Effector memory CD8-positive, alpha-beta T cell (primary cell): ENCODE measurements around the gene ITGAV.

Experiments used
- ATAC-seq: fragments of 150-1000 bp; cut with Tn5 transposase; replicated peaks from 2 replicates; pipeline ENCODE4 v1.10.0; 2021; ENCODE audit warnings: mild to moderate bottlenecking, moderate library complexity
- DNase-seq, 3 experiments: peaks; one replicate each; pipeline ENCODE4 v3.0.0; 2021
- H3K27ac Mint-ChIP-seq, 2 donors: one replicate each; pipeline ENCODE4 v1.8.0; 2022; ENCODE audit warnings: mild to moderate bottlenecking in 2 of 2, mixed read lengths in 2 of 2, moderate library complexity in 2 of 2
- H3K27me3 Mint-ChIP-seq, 2 donors: one replicate each; pipeline ENCODE4 v1.8.0; 2022; ENCODE audit warnings: mixed read lengths in 2 of 2
- H3K36me3 Mint-ChIP-seq: one replicate; pipeline ENCODE4 v1.8.0; 2022; ENCODE audit warnings: mild to moderate bottlenecking, moderate library complexity, mixed read lengths; ENCODE audit not compliant: insufficient read depth
- H3K4me1 Mint-ChIP-seq, 2 donors: one replicate each; pipeline ENCODE4 v1.8.0; 2022; ENCODE audit warnings: low read depth in 2 of 2, mixed read lengths in 2 of 2
- H3K4me3 Mint-ChIP-seq, 2 donors: one replicate each; pipeline ENCODE4 v1.8.0; 2022; ENCODE audit warnings: mild to moderate bottlenecking in 2 of 2, mixed read lengths in 2 of 2, moderate library complexity in 2 of 2
- H3K9me3 Mint-ChIP-seq, 2 donors: one replicate each; pipeline ENCODE4 v1.8.0; 2022; ENCODE audit warnings: mixed read lengths in 2 of 2

ITGAV gene

DNA sequence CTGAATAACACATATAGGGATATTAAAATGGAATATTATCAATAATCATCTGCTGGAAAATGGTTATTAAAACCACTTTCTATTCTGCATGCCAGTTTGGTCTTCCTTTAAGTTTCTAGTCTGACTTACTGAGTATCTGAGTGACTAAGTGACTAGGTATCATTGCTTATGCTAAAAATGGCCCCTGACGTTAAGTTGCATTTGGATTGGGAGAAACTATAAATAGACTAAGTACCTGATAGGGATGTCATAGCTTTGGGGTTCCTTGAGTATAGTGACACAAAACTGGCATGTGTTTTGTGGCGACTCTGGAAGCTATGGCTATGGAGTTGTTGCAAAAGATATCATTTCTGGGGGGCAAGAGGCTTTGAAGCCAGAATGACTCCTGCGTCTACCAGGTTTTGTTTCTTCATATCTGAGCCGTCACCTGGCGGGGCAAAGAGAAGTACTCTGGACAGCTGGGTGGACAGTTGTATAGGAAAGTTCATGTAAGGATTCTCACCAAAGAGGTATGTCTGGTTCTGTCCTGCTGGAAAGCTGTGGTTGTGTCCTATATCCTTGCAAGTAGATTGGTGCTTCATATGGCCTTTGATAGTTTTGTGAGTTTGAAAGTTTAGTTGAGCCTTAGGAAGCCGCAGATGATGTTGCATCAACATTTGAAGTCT is 17.9 kb downstream of the ITGAV start:
- DNase-seq, result no peak
- H3K4me3 Mint-ChIP-seq, result no peak overlapping the region
- no peaks in the 10 kb centered on the region for H3K9me3 Mint-ChIP-seq
- peaks cover 2 to 3% of the 10 kb centered on the region in 2 donors for H3K4me1 Mint-ChIP-seq
- no peak for ATAC-seq
- H3K36me3 Mint-ChIP-seq, result peaks cover 13% of the 10 kb centered on the region
- H3K27ac Mint-ChIP-seq, result no peak overlapping the region
- no peaks in the 10 kb centered on the region for H3K27me3 Mint-ChIP-seq

DNA sequence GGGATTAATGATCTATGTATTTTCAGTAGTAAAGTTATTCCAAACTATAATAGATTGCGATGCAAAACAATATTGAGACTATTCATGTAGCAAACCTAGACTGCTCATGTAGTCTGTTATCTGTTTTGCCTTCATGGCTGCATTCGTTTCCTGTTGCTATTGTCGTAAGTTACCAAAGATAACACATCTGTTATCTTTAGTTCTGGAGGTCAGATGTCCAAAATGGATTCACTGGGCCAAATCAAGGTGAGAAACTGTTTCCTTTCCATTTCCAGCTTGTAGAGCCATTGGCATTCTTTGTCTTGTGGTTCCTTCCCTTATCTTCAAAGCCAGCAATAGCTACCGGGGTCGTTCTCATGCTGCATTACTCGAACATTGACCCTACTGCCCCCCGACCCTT is 20.9 kb downstream of the ITGAV start:
- no peak for ATAC-seq
- no peaks in the 10 kb centered on the region for H3K27me3 Mint-ChIP-seq
- H3K27ac Mint-ChIP-seq, result no peak overlapping the region
- H3K9me3 Mint-ChIP-seq, result no peaks in the 10 kb centered on the region
- no peak overlapping the region for H3K4me3 Mint-ChIP-seq
- peaks cover 5% of the 10 kb centered on the region for H3K36me3 Mint-ChIP-seq
- peaks cover 2 to 7% of the 10 kb centered on the region in 2 donors for H3K4me1 Mint-ChIP-seq
- no peak for DNase-seq

DNA sequence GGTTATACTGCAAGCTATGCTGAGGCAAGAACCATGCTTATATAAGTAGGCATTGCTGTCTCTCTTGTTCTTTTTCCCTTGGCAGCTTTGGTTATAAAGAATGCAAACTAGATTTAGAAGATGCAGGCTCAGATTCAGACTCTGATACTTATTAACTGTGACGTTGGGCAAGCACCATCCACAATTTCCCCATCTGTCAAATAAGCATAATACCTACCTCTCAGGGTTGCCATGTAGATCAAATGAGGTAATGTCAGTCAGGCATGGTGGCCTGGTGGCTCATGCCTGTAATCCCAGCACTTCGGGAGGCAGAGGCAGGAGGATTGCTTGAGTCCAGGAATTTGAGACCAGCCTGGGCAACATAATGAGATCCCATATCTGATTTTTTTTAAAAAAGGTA is 21.7 kb downstream of the ITGAV start:
- ATAC-seq, result no peak

DNA sequence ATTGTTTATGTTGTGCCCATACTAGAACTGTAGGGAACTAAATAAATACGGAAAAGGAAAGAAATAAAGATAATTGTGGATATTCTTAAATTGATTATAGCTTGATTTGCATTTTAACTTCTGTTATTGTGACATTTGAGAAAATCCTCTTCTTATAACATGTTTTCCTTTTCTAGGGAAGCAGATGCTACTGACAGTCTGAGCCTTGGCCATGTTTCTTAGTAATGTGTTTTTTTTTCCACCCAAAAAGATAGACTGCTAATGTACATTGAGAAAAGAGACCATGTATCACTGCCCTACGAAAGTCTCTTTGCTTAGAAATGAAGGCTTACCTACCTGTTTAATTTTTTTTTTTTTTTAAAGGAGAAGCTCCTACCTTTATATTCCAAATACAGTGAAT is 22.2 kb downstream of the ITGAV start:
- no peak for ATAC-seq
- no peaks in the 10 kb centered on the region for H3K27me3 Mint-ChIP-seq
- DNase-seq, result no peak
- H3K36me3 Mint-ChIP-seq, result peaks cover 5% of the 10 kb centered on the region
- no peaks in the 10 kb centered on the region for H3K9me3 Mint-ChIP-seq
- H3K4me3 Mint-ChIP-seq, result no peak overlapping the region
- no peak overlapping the region for H3K27ac Mint-ChIP-seq
- peaks cover 2 to 7% of the 10 kb centered on the region in 2 donors for H3K4me1 Mint-ChIP-seq

More for the DNA sequence above, 21.7 kb downstream of the ITGAV start:
- H3K36me3 Mint-ChIP-seq, result peaks cover 5% of the 10 kb centered on the region
- H3K27me3 Mint-ChIP-seq, result no peaks in the 10 kb centered on the region
- H3K4me3 Mint-ChIP-seq, result no peak overlapping the region
- no peak for DNase-seq
- no peak overlapping the region for H3K27ac Mint-ChIP-seq
- H3K9me3 Mint-ChIP-seq, result no peaks in the 10 kb centered on the region
- peaks cover 2 to 7% of the 10 kb centered on the region in 2 donors for H3K4me1 Mint-ChIP-seq

DNA sequence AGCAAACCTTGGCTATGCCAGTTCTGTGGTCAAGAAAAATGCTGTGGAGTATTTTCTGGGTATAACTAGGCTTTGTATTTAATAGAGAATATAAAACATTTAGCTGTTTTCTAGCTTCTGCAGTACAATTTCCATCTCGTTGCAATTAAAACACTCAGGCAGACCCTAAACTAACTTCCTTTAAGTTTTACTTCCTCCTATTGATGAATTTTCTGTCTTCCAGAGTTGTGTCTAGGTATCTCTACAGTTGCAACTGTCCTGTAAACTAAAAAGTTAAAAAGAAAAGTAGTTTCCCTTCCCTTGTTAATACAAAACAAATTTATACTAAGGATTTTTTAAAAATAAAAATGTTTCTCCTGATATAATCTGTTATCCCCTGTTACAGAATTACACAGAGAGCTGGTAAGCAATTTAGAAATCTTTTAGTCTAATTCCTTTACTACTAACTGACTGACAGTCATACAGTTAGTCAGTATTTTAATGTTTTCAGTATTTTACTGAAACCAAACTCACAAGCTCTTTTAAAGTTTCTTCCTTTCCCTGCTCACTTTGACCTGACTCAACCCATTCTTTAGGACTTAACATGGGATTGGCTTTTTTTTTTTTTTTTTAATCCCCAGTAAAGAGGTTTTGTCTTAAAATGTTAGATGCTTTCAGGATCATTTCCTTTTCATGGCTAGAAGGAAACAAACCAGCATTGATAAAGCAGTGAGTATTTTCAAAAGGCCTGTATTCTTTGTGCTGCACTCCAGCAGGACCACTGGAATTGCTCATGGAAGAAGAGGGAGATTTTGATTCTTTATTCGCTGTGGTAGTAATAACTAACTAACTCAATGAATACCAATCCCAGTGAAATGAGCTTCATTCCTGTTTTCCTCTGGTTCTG is 22.9 kb downstream of the ITGAV start:
- Mint-ChIP-seq H3K27ac (no peak overlapping the region), H3K27me3 (no peaks in the 10 kb centered on the region), H3K36me3 (peaks cover 5% of the 10 kb centered on the region), H3K4me1 (peaks cover 2 to 7% of the 10 kb centered on the region in 2 donors), H3K9me3 (no peaks in the 10 kb centered on the region), H3K4me3 (no peak overlapping the region)
- ATAC-seq (no peak), DNase-seq (no peak)

DNA sequence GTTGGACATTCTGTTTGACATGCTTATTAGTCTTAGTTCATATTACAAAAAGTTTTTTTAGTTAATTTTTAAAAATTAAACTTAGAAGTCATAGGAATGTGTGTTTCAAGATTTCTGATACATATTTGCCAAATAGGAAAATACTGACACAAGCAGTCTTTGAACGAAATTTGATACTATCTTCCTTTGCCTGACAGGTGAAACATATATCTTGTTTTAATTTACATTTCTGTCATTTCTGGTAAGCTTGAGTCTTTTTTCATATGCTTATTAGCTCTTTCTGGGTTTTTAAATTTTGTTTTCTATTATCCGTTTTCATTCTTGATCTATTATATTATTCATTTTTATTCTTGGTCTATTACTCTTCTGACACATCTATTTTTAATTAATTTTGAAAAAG is 24.5 kb downstream of the ITGAV start:
- Mint-ChIP-seq H3K27me3 (no peaks in the 10 kb centered on the region), H3K4me1 (peaks cover 2 to 7% of the 10 kb centered on the region in 2 donors), H3K9me3 (no peaks in the 10 kb centered on the region), H3K36me3 (peaks cover 5% of the 10 kb centered on the region), H3K27ac (no peak overlapping the region), H3K4me3 (no peak overlapping the region)
- ATAC-seq (no peak), DNase-seq (no peak)

DNA sequence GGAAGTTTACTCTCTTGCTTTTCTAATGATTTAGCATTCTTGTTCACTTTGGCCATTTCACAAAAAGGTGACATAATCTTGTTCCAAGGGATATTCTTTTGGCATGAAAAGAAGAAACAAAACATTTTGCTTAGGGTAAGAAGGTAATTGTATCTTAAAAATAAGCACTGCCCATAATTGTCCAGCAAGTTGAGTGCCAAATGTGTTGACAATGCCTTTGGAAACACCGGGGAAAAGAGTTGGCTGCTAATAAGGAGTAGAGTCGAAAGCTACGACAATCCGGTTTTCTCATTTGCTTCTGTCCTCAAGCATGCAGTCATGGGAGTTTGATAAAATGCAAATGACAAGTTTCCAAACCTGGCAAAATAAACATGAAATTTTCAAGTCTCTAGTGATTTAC is 27.3 kb downstream of the ITGAV start:
- H3K9me3 Mint-ChIP-seq, result no peaks in the 10 kb centered on the region
- no peak for ATAC-seq

DNA sequence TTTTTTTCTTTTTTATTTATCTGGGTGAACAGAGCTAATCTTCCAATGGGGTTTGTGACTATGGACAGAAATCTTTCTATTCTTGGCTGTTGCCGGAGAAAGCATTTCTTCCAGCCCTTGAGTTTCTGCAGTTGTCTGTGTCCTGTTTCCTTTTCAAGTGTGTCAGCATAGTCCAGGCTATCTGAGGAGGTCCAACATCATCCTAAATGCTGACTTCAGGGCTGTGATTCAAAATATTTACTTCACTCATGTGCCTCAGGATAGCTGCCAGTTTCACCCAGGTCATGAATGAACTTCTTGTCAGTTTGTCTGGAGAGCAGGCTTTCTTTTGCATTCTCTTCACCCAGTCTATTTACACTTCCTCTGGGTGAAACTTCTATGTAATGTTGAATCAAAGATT is 27.9 kb downstream of the ITGAV start:
- no peak for ATAC-seq
- H3K27ac Mint-ChIP-seq, result no peak overlapping the region
- H3K36me3 Mint-ChIP-seq, result peaks cover 3% of the 10 kb centered on the region
- no peak for DNase-seq
- H3K4me1 Mint-ChIP-seq, result peaks cover 0 to 4% of the 10 kb centered on the region in 2 donors
- H3K4me3 Mint-ChIP-seq, result no peak overlapping the region
- H3K27me3 Mint-ChIP-seq, result no peaks in the 10 kb centered on the region
- H3K9me3 Mint-ChIP-seq, result no peaks in the 10 kb centered on the region

More for the DNA sequence above, 27.3 kb downstream of the ITGAV start:
- Mint-ChIP-seq H3K27me3 (no peaks in the 10 kb centered on the region), H3K36me3 (peaks cover 4% of the 10 kb centered on the region), H3K27ac (no peak overlapping the region), H3K4me1 (peaks cover 0 to 4% of the 10 kb centered on the region in 2 donors), H3K4me3 (no peak overlapping the region)
- DNase-seq, result no peak

DNA sequence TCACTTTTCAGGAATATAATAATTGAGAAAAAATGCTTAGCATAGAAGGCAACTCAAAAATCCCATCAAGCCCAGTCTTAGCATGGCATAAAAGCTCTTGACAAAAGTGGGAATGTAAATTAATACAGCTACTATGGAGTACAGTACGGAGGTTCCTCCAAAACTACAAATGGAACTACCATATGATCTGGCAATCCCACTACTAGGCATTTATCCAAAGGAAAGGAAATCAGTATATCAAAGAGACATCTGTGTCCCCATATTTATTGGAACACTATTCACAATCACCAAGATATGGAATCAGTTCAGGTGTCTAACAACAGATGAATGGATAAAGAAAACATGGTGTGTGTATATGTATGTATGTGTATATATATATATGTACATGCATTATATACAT is 28.8 kb downstream of the ITGAV start:
- peaks cover 5% of the 10 kb centered on the region for H3K36me3 Mint-ChIP-seq
- no peaks in the 10 kb centered on the region for H3K4me1 Mint-ChIP-seq
- DNase-seq (no peak), ATAC-seq (no peak)
- no peak overlapping the region for H3K4me3 Mint-ChIP-seq
- no peak overlapping the region for H3K27ac Mint-ChIP-seq
- H3K27me3 Mint-ChIP-seq, result no peaks in the 10 kb centered on the region
- no peaks in the 10 kb centered on the region for H3K9me3 Mint-ChIP-seq

DNA sequence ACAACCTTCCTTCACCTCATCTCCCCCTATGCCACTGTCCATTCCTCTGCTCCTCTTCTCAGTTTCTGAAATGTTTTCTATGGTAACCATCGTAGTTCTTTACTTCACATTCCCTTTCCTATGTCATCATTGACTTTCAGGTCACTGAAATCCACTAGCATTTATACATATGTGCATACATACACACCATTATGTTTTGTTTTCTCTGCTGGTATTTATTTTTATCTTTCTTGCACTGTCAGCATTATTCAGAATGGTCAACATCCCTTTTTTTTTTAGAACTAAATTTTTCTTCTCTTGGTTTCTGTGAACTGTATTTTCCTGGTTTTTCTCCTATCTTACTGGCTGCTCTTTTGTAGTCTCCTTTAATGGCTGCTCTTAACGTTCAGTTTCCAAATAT is 33.2 kb downstream of the ITGAV start:
- ATAC-seq (no peak), DNase-seq (no peak)
- no peak overlapping the region for H3K4me3 Mint-ChIP-seq
- no peaks in the 10 kb centered on the region for H3K9me3 Mint-ChIP-seq
- peaks cover 7% of the 10 kb centered on the region for H3K36me3 Mint-ChIP-seq
- H3K27ac Mint-ChIP-seq, result no peak overlapping the region
- H3K4me1 Mint-ChIP-seq, result no peaks in the 10 kb centered on the region
- H3K27me3 Mint-ChIP-seq, result no peaks in the 10 kb centered on the region

DNA sequence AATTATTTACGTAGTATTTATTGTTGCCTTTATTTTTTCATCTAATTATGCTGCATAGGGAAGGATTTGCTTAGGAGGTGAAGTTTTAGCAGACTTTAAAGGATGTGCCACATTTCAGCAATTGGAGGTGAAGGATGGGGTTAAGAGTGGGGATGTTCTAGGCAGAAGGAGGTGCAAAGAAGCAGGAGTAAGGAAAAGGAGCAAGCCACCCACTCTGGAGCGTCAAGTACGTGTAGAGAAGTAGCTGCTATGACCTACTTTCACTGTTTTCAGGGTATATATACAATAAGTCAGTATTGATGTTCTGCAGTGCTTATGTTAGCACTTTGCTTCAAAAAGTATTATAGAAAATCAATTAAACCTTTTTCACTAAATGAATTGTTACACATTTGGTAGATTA is 34.4 kb downstream of the ITGAV start:
- H3K36me3 Mint-ChIP-seq, result peaks cover 7% of the 10 kb centered on the region
- H3K4me1 Mint-ChIP-seq, result no peaks in the 10 kb centered on the region
- H3K27ac Mint-ChIP-seq, result no peak overlapping the region
- H3K4me3 Mint-ChIP-seq, result no peak overlapping the region
- H3K9me3 Mint-ChIP-seq, result no peaks in the 10 kb centered on the region
- H3K27me3 Mint-ChIP-seq, result no peaks in the 10 kb centered on the region
- no peak for ATAC-seq
- DNase-seq, result no peak

DNA sequence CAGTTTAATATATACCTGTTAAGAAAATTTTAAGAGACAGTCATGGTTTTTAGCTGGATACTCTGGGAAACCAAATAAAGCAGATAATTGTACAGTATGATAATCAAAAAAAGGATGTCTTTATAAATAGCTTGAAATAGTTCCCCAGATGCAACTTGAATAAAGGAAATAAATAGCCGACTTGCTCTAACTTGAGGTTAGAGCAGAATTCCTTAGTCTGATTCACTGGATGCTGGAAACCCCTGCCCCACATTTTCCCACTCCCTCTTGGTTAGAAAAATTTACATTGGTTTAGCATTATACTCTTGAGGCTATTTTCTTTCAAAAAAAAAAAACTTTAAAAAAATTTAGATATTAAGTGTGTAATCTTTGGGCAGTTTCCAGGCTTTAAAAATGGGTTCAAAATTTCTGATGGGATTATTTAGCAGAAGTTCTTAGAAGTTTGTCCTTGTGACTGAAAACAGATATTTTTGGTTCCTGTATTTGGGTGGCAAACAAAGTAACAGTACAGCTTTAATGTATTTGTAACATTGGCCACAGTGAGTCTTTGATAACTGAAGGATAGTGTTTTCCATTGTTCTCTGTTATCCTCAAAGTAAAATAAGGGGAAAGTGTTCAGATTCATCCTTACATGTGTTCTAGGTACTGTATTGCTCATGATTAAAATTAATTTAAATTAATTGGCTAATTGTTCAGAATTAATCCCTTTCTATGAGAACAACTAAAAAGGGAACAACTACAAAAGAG is 39.6 kb downstream of the ITGAV start:
- no peaks in the 10 kb centered on the region for H3K27me3 Mint-ChIP-seq
- no peaks in the 10 kb centered on the region for H3K4me1 Mint-ChIP-seq
- peaks cover 4% of the 10 kb centered on the region for H3K36me3 Mint-ChIP-seq
- no peak overlapping the region for H3K4me3 Mint-ChIP-seq
- no peak for DNase-seq
- no peak overlapping the region for H3K27ac Mint-ChIP-seq
- ATAC-seq, result no peak
- H3K9me3 Mint-ChIP-seq, result no peaks in the 10 kb centered on the region

DNA sequence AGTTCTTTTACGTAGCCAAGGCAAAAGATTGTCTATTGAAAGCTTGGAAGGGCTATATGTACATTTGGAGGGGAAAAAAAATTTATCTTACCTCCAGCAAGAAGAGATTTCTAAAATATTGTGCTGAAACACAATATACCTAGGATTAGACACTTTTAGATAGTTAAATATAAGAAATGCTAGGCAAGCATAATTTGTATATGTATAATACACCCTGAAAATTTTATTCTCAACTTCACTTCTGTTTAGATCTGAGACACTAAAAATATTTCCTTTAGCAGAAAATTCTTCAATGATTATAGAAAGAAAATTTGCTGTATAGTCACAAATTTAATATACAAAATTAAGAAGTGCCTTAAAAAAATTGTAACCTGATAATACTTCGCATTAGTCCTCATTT is 42.6 kb downstream of the ITGAV start:
- Mint-ChIP-seq H3K36me3 (peaks cover 4% of the 10 kb centered on the region), H3K9me3 (no peaks in the 10 kb centered on the region), H3K27ac (no peak overlapping the region), H3K27me3 (no peaks in the 10 kb centered on the region), H3K4me1 (no peaks in the 10 kb centered on the region), H3K4me3 (no peak overlapping the region)
- DNase-seq (no peak), ATAC-seq (no peak)
